Activated CD8-positive, alpha-beta memory T cell treated with anti-CD3 and anti-CD28 coated beads for 4 hours (primary cell): ENCODE data around the gene TMEM14C.

Experiments used
- DNase-seq, 2 donors: peaks; one replicate each; pipeline ENCODE4 v3.0.0-alpha.2; 2020; ENCODE audit warnings: low read depth in 2 of 2

The TMEM14C gene

GRCh38 chr6:10759884-10760329 lies 37.0 kb downstream of the TMEM14C start:
- DNase-seq: no peak

GRCh38 chr6:10763006-10763405 lies 40.1 kb downstream of the TMEM14C start:
- DNase-seq: no peak

GRCh38 chr6:10769419-10769818 lies 46.5 kb downstream of the TMEM14C start:
- no peak for DNase-seq

- no peak for DNase-seq
Observed at GRCh38 chr6:10771371-10771894, 48.6 kb downstream of the TMEM14C start.

- DNase-seq: no peak
Observed at GRCh38 chr6:10778230-10778629, 55.4 kb downstream of the TMEM14C start.

DNA sequence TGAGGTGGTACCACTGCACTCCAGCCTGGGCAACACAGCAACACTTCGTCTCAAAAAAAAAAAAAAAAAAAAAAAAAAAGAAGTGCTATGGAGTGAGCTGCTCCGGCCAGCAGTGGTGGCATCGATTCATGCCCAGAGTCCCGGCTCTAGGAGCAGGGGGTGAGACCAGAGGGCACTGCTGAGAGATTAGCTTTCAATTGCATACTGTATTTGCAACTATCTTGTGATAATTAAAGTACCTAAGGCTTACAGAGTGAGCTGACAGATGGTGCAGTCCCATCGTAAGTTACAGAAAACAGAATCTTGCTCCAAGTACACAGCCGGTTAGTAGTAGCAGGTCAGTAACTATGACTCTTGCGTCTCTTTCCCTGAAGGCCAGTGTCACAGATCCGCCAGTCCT lies 56.2 kb downstream of the TMEM14C start:
- DNase-seq: no peak
